GM19463 (cell line): ENCODE measurements around the gene GNB1L.

ENCODE experiments used
- ATAC-seq: cut with Tn5 transposase; IDR thresholded peaks from one replicate; pipeline ENCODE4 v1.9.1; 2021; ENCODE audit warnings: mild to moderate bottlenecking, moderate library complexity; ENCODE audit not compliant: unreplicated experiment

The GNB1L gene

DNA sequence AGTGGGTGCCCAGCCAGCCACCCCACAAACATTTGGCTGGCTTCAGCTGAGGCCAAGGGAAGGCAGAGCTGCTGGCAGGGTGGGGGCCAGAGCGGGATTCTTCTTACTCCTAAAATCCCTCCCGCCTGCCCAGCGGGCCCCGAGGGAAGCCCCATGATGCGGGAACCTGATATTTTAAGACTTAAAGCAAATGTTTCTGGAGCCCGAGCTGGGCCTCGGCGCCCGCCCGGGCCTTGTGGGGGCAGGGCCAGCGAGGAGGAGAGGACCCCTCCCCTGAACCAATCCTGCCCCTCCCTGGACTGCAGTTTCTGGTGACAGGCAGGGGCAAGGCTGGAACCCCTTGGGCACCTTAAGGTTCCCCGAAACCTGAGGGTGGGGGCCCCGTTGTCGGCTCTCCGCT is 114.1 kb downstream of the GNB1L start:
- no peak for ATAC-seq

DNA sequence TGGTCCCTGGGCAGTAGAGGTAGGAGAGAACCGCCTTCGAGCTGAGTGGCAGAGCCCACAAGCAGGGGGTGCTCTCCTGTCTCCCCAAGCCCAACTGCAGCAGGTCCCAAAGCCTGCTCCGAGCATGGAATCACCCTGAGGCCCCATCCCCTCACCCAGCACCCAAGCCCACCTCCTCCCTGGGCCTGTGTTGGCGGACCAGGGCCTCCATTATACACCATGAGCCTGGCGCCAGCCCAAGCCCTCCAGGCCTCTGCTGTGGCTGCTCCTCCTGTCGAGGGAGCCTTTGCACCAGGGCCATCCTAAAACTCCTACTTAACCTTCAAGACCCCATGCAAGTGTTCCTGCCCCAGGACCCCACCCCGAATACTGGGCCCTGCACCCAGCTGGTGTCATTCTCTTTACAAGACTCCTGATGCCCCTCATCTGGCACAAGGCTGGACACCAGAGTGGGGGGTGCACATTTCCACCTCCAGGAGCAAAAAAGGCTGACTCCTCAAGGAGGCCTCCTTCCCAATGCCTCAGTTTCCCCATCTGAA is 114.7 kb downstream of the GNB1L start:
- ATAC-seq = no peak

DNA sequence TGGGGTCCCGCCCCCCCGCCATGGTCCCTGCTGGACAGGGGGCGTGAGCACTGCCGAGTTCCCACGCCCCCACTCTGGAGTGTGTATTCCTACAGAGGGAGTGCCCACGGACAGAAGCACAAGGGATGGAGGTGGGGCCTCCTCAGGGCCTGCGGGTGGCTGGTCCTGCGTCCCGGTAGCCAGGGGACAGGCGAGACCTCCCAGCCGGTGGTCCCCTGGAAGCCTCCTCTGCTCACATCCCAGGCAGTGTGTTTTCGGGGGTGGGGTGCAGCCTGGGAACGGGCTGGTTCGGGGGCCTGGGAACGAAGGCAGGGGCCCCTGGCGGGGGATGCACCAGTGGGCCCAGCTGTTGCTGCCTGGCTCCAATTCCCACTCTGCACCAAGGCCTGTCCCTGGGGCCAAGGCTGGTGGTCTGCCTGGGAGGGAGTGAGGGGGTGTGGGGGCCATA is 115.2 kb downstream of the GNB1L start:
- no peak for ATAC-seq

DNA sequence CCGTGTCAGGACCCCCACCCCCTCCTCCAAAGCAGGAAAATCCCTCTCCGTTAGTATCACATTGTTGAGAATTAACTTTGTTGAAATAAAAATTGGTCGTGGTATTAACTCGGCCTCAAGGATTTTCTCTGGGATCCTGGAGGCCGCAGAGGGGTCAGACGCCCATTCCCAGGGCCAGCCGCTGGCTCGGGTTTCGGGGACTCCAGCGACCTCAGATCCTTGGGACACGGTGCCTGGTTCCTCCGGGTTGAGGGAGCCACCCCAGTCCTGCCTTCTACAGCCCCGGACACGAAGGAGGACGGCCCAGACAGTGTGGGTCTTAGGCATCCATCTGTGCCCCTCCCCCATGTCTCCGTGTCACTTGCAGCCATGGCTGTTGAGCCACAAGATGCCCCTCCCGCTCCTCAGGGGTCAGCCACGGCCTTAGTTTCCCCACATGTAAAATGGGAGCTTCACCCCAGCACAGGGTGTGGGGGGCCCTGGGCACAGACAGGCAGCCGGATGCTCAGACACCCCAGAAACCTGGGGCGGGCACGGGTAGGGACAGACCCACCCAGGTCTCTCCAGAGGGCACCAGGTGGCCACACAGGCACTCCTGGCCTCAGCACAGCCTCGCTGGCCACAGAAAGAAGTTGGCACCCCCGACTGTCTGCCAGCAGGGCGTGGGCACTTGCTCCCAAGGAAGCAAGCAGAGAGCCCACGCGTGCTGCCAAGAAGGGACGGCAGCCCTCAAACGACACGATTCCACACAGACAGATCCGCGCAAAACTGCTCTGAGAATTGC is 115.8 kb downstream of the GNB1L start:
- no peak for ATAC-seq

DNA sequence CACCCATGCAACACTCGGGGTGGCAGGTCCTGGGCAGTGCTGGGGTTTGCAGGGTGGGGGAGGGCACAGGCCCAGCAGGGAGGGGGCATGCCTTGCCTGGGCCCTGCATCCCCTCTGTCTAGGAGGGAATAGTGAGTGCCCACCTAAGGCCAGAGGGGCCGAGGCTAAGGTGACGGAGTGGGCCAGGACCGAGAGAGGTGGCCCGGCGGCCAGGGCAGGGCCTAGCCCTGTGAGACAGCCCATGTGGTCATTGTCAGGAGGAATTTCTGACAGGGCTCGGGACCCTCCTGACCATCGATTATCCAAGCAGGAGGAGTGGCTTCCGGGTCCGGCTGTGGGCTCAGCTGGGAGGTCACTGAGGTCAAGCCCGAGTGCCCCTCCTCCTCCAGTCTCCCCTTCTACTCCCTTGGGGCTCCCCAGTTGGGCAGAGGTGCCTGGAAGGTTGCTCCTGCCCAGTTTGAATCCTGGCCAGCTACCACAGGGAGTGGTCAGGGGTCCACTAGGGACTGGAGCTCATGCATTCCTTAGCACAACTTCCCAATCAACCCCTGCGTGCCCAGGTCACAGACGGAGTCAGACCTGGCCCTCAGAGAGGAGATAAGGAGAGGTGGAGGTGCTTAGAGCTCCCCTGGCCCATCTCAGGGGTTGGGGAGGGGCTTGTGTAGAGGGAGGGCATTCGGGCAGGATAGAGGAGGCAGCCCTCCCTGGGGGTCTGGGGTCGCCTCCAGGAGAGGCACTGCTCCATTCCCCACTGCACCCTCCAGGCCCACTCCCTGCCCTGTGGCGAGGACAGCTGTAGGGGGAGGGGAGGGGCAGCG is 116.6 kb downstream of the GNB1L start:
- no peak for ATAC-seq

DNA sequence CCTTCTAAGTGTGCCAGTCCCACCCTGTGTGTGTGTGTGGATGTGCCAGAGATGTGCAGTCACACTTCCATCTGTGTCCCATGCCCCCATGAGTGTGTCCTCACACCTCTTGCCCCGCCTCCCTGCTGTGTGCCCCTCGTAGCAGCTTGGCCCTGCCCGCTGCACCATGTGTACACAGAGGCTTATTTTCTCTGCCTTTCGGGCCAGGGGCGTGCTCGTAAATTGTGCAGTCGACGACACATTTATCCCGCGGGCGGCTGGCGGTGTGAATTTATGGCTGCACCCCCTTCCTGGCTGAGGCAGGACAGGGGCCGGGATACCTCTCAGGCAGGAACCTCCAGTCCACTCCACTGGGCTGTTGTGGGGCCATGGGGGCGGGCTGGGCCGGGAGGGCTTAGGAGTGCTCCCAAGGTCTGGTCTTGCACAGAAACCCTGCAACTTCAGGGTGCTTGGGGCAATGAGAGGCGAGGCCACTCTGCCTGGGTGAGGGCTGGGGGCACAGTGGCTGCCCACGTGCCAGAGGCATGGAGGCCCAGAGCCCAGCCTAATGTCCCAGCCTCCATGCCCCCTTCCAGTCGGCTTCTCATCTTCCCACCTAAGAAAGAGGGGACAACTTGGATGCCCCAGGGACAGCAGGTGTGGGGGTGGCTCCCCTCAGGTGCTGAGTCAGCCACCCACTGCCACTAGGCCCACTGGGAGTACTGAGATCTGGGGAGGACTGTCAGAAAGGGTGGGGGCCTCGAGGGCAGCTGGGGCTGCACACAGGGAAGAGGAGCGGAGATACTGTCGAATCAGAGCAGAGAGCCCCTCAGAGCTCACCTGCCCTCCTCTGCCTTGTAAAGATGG is 118.8 kb downstream of the GNB1L start:
- ATAC-seq = no peak

DNA sequence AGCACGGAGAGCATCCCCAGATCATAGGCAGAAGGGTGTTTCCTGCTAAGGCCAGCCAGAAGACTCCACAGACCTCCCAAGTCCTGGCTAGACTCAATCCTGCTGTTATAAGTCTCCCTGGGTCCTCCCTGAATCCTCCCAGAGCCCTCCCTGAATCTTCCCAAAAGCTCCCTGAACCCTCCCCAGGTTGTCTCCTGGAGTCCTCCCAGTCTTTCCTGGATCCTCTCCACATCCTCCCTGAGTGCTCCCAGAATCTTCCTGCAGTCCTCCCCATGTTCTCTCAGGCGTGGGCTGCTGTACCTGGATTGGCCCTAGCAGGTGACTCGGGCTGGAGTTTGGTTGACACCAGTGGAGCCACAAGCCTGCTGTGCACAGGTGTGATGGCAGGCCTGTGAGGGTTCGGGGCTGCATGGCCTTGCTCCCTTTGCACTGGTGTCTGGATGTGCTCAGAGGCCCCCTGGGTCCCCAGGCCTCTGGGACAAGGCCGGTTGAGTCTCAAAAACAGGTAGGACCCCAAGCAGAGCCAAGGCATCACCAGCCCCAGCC is 119.8 kb downstream of the GNB1L start:
- no peak for ATAC-seq

DNA sequence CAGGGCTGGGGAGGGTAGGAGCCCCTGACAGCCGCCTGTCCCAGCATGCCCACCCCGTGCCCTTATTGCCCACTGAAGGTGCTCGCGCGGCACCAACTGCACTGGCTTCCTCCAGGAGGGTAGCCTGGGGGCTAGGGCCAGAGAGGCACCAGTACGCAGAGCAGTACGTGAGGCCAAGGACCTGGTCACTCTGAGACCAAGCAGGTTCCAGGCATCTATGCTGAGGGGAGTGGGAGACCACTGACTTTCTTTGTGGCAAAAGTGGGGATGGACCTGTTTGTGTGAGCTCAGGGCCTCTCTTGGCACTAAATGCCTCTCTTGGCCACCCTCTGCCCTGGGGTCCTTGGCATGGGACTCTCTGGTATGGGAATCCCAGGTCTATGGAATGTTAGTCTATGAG is 120.5 kb downstream of the GNB1L start:
- ATAC-seq = no peak

DNA sequence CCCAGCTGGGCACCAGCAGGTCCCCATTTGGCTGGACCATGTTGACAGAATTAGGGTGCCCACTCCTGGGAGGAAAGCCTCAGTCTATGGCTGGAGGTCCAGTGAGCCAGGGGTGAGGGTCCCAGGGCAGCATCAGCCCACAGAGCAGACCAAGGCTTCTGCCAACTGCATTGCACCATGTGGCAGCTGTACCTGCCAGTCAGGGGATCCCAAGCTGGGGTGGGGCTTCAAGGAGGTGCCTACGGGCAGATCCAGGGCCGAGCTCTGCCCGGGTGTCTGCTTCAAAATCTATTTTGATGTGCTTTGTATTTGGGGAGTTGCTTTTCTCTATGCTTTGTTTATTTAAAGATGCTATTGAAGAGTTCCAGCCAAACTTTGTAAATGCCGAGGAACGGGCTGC is 120.9 kb downstream of the GNB1L start:
- no peak for ATAC-seq
